ENCODE data around the gene SHISA6.
"Not testable (repeated sequence)": the region's sequence is repeated elsewhere in the genome, so short reads cannot be mapped to it uniquely, and the experiment has no call there.

The SHISA6 gene

DNA sequence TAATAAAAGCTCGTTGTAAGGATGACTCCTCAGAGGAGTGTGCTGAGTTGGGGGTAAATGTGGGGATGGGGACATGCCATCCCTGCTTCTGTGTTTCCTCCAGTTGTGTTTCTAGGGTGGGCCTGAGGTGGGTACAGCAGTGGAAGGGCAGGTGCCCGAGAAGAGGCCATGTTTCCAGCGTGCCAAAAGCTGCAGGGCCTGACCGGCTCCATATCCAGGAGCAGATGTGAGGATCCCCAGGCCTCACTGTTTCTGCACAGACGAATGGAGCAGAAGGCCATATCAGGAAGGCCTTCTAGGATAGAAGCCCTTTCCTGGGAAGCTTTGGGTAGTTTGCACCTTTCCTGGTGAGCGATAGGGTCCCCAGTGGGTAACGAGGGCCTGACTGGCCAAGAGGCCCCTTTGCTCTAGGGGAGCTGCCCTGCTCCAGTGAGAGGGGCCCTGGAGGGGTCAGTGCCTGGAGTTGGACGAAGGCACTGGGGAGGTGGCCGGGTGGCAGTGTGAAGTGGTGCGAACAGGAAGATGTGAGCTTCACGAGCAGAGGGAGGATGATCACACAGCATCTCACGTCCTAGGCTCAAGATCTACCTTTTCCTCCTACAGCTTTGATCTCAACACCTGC is 62.9 kb downstream of the SHISA6 start:
- DNase-seq (ENCODE audit: low spot score), result no peak

DNA sequence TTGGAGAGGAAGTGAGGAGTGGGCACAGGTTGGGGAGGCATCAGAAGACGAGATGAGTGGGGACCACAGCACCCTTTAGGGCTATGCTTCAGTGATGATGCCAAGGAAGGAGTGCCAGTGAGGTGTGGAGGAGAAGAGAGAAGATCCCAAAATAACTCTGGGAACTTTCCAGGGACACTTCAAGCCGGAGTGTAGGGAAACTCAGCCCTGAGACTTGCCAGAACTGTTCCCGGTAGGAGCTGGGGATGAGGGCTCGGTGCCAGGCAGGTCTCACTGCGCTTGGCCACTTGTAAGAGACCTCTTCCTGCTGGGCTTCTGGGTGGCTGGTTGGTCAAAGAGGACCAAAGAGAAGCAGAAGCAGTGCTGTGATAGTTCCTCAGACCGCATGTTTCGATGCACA is 63.6 kb downstream of the SHISA6 start:
- DNase-seq (ENCODE audit: low spot score), result no peak

DNA sequence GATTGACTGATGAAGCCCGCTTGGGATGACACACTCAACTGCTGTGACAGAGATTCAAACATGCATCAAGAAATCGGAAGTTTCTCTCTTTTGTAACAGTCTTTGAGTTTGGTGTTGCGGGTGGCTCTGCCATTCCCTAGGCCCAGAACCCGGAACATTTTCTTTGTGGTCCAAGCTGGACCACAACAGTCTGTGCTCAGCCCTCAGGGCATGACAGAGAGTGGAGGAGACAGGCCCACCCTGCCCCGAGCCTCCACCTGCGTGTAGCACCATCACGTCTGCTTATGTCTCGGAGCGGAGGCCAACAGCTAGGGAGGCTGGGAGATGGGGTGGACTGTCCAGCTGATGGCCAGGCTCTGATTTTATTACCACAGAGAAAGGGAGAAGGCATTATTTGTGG is 64.5 kb downstream of the SHISA6 start:
- DNase-seq (ENCODE audit: low spot score), result no peak

DNA sequence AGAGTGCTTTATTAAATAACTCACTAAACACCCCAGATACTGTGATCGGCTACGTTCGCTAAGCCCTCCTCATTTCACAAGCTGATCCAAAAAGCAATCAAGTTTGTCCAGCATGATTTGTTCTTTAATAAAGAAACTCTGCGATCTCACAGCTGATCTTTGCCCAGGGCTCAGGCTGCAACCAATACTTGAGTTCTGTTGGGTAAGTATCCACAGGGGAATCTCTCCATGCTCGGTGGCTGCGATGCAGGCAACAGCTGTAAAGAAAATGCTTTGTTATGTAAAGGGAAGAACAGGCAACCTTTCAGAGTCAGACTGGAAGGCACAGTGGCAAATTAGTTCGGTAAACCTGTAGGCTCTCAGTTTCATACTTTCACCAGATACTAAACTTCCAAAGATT is 67.5 kb downstream of the SHISA6 start:
- no peak for DNase-seq (ENCODE audit: low spot score)

DNA sequence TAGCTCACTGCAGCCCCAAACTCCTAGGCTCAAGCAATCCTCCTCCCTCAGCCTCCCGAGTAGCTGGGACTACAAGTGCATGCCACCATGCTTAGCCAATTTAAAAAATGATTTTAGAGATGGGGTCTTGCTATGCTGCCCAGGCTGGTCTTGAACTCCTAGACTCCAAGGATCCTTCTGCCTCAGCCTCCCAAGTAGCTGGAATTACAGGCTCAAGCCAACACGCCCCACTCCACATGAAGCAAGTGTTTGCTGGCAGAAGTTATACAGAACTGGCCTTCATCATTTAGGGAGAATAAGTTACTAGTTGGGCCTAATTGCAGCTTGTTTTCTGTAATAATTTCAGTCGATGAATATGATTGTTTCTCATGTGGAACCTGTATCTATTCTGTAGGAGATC is 68.0 kb downstream of the SHISA6 start:
- no peak for DNase-seq (ENCODE audit: low spot score)

DNA sequence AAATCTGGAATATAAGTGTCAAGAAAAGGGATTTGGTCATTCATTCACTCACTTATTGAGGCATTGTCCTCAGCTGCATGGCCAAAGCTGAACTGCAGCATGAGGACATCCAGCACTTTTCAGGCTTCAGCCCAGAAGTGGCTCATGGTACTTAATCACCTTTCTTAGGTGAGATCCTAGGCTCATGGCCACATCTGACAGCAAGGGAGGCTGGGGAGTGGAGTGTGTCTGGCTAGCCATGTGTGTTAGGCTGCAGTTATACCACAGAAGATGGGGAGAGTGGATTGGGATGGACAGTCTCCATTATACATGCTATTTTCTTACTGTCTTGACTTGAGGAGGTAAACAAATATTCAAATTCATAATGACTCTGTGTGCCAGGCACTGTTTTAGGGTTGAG is 68.8 kb downstream of the SHISA6 start:
- no peak for DNase-seq (ENCODE audit: low spot score)

DNA sequence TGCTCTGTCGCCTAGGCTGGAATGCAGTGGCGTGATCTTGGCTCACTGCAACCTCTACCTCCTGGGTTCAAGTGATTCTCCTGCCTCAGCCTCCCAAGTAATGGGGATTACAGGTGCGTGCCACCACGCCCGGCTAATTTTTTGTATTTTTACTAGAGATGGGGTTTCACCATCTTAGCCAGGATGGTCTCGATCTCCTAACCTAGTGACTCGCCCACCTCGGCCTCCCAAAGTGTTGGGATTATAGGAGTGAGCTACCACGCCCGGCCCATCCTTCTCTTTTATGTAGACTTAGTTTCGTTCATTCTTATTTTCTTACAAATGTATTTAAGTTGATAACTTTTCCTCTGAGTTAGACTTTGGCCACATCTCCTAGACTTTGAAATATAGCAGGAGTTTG is 75.4 kb downstream of the SHISA6 start:
- not testable (repeated sequence) for DNase-seq (ENCODE audit: low spot score)

DNA sequence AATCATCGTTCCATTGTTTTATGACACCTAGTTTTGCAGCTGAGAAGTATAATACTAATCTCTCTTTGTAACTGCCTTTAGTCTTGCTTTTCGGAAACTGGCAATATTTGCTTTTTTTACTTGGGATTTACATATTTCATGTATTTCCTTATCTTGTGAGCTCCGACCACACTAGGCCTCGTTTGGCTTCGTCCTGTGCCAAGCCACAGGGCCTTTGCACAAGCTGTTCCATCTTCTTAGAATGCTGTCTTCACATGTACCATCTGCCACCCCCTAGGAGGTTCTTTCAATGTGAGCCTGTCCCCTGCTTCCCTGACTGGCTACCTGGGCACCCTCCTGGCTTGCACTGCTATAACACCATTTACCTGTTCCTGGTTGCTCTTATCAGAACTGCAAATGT is 77.2 kb downstream of the SHISA6 start:
- DNase-seq (ENCODE audit: low spot score), result no peak

DNA sequence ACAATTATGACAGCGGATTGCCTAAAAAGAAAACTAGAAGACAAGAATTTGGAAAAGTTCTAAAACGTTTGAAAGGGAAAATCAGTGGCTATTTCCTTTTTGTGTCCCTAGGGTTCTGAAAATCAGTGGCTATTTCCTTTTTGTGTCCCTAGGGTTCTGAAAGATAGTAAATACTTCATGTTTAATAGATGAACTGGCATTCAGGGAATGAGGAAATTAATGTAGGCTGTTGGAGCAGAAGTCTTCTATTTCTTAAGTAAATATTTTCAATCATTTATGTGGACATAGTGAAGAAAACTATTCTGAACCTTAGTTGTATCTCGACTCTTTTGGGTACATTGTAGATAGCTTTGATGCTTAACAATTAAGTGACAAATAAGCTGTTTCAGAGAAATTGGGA is 78.9 kb downstream of the SHISA6 start:
- DNase-seq (ENCODE audit: low spot score), result no peak

DNA sequence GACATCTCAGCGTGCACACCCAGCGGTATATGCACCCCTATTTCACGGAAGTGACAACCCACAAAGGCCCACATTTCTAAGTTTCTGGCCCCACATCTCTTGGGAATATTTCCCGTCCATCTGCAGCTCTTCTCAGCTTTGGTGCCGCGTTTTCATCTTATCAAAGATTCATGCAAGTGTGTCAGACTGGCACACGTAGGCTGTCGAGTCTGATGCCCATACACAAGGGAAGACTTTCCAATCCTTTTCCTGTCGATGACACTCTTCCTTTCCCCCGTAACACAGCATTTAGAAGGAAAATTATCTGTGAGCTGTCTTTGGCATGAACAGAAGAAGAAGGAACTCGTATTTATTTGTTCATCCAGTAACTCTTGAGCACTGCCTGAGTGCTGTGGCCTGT is 83.0 kb downstream of the SHISA6 start:
- DNase-seq (ENCODE audit: low spot score), result no peak

DNA sequence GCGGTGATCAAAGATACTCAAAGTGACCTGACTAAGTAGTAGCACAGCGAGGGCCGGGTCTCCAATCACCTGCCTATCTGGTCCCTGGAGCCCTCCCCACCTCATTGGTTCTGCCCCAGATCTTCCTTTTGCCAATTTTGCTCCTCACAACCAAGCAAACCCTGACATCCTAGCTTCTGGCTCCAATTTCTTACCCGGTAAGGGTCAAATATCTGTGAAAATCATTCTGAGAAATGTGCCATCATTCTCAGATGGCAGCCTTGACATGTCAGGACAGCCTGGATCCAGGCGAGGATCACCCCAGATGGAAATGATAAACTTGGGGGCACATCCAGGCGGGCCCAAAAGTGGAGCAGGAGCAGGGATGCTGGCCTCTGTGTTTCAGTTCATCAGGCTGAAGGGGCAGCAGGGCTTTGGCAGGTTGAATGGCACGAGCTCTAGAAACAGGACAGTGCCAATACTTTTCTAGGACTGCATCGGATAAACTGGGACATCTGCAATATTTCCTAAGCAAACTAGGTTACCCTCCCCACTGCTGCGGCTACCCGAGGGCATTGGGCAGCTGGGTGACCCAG is 83.9 kb downstream of the SHISA6 start:
- no peak for DNase-seq (ENCODE audit: low spot score)

DNA sequence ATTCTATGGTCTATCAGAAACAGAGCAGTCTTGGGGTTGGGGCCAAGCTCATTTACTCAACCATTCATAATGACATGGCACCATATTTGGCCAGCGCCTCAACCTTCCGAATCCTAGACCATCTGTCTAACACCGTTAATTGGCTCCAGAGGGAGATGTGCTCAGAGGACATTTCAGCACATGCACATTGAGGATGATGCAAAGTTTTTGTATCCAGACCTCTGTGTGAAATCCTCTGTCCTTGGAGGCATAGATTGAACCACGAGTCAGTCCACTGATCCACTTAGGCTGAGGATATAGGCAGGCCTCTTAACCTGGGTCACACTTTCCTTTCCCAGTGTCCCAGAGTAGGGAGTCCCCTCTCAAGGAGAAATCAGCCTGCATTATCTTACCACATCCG is 85.5 kb downstream of the SHISA6 start:
- DNase-seq (ENCODE audit: low spot score), result no peak

DNA sequence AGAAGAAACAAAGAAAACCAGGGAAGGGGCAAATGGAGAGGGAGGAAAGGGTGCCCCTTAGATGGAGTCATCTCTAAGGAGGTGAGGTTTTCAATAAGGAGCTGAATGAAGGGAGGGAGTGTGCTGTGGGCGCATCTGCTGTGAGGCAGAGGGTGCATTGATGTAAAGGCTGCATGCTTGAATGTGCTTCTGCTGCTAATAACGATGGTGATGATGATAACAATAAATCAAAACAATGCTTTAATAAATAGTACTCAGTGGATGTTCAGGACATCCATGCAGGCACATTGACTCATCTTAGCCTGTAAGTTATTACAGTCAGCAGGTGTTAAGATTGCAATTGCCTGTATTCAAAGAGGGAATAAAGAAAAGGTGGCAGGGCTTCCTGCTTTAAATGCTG is 87.8 kb downstream of the SHISA6 start:
- no peak for DNase-seq (ENCODE audit: low spot score)

DNA sequence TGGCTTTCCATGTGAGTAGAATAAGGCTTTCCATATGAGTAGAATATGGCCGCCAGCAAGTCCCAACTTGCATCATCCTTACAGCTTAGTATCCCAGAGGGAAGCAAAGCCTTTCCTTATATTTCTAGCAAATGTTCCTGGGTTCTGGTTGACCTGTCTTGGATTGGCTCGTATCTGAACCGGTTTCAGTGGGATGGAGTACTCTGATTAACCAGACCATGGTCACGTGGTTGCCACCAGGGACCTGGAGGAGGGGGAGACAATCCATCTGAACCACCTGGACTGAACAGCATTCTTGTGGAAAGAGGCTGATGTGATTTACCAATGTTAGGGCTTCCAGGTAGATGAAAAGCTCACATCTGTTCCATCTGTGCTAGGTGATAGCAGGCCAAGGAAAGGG is 89.0 kb downstream of the SHISA6 start:
- DNase-seq (ENCODE audit: low spot score), result no peak

DNA sequence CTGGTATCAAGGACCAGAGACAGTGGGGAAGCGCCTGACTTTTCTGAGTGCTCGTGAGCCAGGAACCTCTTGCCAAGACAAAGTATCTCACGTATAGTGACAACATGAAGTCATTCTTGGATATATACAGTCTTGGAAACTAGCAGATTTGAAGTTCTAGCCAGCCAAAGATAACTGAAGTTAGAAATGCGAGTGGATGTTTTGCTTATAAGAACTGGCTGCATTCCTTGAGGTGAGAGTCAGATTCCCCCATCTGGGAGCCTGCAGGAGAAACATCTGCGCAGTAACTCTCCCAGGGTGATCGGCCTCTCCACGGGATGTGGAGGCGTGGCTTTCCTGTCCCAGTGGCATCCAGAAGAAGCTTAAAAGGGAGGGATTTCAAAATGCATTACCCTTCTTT is 89.8 kb downstream of the SHISA6 start:
- no peak for DNase-seq (ENCODE audit: low spot score)

DNA sequence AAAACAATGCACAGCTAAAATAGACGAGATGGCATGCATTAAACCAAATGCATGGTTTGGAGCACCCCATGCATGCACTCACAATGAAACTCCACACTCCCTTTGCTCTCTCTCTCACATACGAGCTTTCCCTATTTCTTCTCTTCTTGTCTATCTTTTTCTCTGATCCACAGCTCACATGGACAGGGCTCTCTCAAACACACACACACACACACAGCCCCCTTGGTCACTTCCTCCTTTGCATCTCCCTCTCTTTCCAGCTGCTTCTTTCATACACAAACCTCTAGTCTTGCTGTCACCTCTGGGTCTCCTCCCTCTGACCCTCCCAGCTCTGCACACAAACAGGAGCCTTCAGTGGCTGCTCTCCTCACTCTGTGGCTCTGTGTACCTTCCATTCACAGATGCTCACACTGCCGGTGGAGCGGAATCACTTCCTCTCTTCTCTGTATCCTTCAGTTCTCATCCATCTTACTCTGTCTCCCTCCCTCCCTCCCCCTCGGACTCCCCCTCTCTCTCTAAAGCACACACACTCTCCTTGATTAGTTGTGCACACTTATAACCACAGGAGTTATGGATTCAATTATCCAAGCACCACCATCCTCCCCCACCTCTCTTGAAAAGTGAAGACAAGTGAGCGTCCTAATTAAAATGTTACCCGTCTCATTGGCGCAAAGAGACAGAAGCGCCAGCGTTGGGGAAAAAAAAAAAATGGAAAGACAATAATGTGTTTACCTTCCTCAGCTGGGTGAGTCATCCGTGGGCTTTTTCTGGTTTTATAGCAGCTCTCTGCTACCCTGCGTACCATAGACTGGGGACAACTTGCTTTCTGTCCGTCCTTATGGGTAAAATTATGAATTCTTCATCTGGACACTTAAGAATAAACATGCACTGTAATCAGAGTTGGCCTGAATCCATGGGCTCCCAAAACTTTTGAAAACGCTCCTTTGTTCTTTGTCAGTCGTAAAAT is 90.8 kb downstream of the SHISA6 start:
- no peak for DNase-seq (ENCODE audit: low spot score)

DNA sequence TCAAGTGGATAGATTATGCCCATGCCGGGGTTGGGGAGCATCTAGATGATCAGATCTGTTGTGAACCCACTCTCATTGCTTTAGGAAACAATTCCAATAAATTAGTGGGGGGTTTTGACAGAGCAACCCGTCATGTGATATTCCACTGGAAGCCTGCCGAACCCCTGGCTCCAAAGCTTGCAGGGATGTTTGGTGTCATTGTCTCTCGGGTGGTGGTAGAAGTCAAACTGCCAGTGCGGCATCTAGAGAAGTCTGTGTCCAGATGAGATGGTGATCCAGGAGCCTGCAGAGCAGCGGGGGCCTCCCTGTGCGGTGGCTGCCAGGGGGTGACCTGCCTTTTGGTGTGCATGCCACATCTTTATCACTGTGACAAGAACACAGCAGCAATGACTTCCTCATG is 91.7 kb downstream of the SHISA6 start:
- DNase-seq (ENCODE audit: low spot score), result no peak

DNA sequence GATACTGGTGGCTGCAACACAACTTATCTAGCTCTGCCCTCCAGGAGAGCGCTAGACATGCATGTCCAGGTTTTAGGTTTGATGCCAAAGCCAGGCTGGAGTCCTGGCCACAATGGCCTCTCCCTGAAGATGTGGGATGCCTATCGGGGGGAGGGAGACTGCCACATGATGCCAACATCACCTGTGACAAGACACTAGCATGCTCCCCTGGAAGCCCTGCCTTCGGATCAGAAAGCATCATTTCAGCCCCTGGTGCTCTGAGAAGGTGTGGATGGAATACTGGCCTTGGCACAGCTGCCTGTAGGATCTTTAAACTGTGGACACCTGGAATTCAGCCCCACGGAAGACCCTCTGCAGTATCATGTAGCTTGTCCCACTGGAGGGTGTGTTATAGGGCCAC is 93.5 kb downstream of the SHISA6 start:
- no peak for DNase-seq (ENCODE audit: low spot score)

DNA sequence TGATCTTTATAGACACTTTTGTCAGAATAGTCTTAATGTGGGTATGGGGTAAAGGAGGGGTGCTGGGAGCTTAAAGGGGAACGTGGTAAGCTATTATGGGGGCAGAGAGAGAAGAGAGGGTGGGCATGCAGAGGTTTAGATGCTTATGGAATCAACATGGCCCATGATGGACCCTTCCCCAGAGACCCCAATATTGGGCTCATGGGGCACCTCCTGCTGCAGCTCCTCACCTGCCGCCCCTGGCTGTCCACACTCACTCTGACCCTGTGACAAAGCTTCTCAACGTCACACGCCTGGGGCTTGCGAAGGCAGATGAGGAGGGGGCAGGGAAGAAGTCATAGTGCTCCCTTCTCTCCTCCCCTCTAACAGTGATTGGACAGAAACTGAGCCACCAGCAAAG is 95.3 kb downstream of the SHISA6 start:
- no peak for DNase-seq (ENCODE audit: low spot score)

DNA sequence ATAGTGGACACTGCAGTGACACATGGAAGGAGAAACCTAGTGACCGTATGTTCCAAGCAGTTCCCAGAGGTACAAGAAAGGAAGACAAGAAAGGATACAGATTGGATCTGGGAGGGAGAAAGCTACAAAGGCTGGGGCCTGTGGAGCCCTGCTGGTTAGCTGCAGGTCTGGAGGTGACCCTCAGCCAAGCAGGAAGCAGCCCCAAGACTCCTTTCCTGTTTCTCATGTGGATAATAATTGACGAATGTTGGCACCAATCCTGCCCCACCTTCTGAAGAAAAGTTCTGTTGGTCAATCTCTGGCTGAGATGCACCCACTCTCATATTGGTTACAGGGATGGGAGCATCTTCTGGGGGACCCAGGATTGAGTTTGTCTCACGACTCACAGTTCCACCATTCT is 99.8 kb downstream of the SHISA6 start:
- DNase-seq (ENCODE audit: low spot score), result no peak

DNA sequence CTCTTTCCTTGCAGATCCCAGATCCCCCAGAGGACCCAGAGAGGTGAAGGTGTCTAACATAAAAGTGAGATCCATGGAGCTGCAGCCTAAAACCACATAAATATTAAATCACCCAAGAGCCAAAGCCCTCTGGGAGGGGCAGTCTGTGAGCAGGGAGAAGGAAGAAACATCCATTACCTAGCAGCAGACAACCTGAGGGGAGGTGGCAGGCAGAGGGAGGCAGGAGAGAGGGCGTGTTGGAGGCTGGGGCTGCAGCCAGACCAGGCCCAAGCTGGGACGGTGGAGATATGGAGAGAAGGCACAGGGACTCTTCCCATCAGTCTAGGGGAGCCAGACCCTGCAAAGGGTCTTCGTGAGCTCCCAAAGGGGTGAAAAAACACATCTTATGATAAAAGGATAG is 101.1 kb downstream of the SHISA6 start:
- DNase-seq (ENCODE audit: low spot score), result no peak

DNA sequence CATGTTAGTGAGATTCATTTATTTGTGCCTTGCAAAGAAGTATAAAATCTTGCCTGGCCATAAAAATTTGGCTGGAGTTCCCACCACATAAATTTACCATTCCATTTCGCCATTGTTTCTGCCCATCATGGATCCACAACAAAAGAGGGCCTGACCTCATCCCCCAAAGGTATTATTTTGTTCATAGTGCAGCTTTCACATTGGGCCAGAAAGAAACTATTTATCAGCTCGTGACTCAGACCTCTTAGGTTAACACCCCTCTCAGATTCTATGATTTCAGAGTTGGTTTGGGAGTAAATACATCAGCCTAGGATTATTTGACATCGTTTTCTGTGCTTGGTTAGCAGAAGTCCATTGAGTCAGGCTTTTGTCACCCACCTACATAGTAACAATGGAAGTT is 108.1 kb downstream of the SHISA6 start:
- DNase-seq (ENCODE audit: low spot score), result no peak

DNA sequence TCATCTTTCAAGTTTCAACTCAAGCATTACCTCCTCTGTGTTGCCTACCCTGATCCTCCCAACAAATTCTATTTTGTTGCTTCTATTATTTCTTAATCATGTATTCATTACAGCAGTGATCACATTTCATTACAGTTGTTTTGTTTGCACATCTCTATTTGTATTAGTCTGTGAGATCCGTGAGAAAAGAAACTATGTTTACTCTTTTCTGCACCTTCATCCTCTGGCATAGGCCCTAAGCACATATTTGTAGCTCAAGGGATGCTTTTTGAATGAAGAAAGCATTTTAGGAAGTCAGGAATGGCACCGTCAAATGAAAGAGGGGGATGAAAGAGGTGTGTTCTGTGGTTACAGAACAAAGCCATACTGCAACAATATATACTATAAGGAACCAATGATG is 110.5 kb downstream of the SHISA6 start:
- DNase-seq (ENCODE audit: low spot score), result no peak
